Mesenchymal stem cell (in vitro differentiated cells and primary cell): ENCODE measurements around the gene PRPH.
"Not testable (repeated sequence)": the region's sequence is repeated elsewhere in the genome, so short reads cannot be mapped to it uniquely, and the experiment has no call there.

Source experiments
- DNase-seq: peaks from one replicate; pipeline ENCODE4 v3.0.0-alpha.2; 2013
- H2AFZ ChIP-seq: one replicate; pipeline ENCODE4 v1.6.1; 2013; ENCODE audit warnings: low read depth, mild to moderate bottlenecking, control low read depth, inconsistent platforms, low read length, moderate library complexity
- H2AK5ac ChIP-seq: 2 replicates; pipeline ENCODE4 v1.6.1; 2013; ENCODE audit warnings: low read length, moderate library complexity, mild to moderate bottlenecking, inconsistent platforms; ENCODE audit not compliant: severe bottlenecking
- H2BK120ac ChIP-seq: one replicate; pipeline ENCODE4 v1.6.1; 2013; ENCODE audit warnings: low read depth, mild to moderate bottlenecking, inconsistent platforms, low read length, moderate library complexity
- H2BK12ac ChIP-seq, 2 experiments: one replicate each; pipeline ENCODE4 v1.6.1; 2013; ENCODE audit warnings: inconsistent platforms in 2 of 2, low read length in 2 of 2, mild to moderate bottlenecking in 2 of 2, moderate library complexity in 2 of 2, control low read depth in 1 of 2
- H2BK15ac ChIP-seq: one replicate; pipeline ENCODE4 v1.6.1; 2013; ENCODE audit warnings: mild to moderate bottlenecking, low read depth, inconsistent platforms; ENCODE audit not compliant: poor library complexity, severe bottlenecking
- H2BK5ac ChIP-seq: 2 replicates; pipeline ENCODE4 v1.6.1; 2013; ENCODE audit warnings: low read depth, mild to moderate bottlenecking, low read length, control low read depth, inconsistent platforms; ENCODE audit not compliant: poor library complexity, severe bottlenecking
- H3K14ac ChIP-seq, 2 experiments: one replicate each; pipeline ENCODE4 v1.6.1; 2013; ENCODE audit warnings: inconsistent platforms in 2 of 2, low read length in 2 of 2, control low read depth in 1 of 2, mild to moderate bottlenecking in 1 of 2, moderate library complexity in 1 of 2
- H3K18ac ChIP-seq, 2 experiments: one replicate each; pipeline ENCODE4 v1.6.1; 2013; ENCODE audit warnings: inconsistent platforms in 2 of 2, low read length in 2 of 2, control low read depth in 1 of 2, low read depth in 1 of 2, mild to moderate bottlenecking in 1 of 2
- H3K23ac ChIP-seq, 2 experiments: one replicate each; pipeline ENCODE4 v1.6.1; 2013; ENCODE audit warnings: inconsistent platforms in 2 of 2, low read length in 2 of 2, mild to moderate bottlenecking in 2 of 2, moderate library complexity in 2 of 2, control low read depth in 1 of 2
- H3K27ac ChIP-seq: 2 replicates; pipeline ENCODE4 v1.5.1; 2013; ENCODE audit warnings: mild to moderate bottlenecking, moderate library complexity, low read length, control low read depth, inconsistent platforms; ENCODE audit not compliant: poor library complexity, severe bottlenecking
- H3K27me3 ChIP-seq, 2 experiments: 2 replicates each; pipeline versions ENCODE4 v1.6.1 to v1.7.0; 2013; ENCODE audit warnings: low read length in 2 of 2, mild to moderate bottlenecking in 2 of 2, moderate library complexity in 2 of 2, control low read depth in 1 of 2, inconsistent platforms in 1 of 2; ENCODE audit not compliant: control insufficient read depth in 1 of 2, insufficient read depth in 1 of 2
- H3K36me3 ChIP-seq, 2 experiments: 2 replicates each; pipeline versions ENCODE4 v1.6.1 to v1.7.0; 2013; ENCODE audit warnings: low read length in 2 of 2, control low read depth in 1 of 2, inconsistent platforms in 1 of 2, low read depth in 1 of 2, mild to moderate bottlenecking in 1 of 2; ENCODE audit not compliant: insufficient read depth in 2 of 2, control insufficient read depth in 1 of 2
- H3K4ac ChIP-seq, 2 experiments: one replicate each; pipeline ENCODE4 v1.6.1; 2013; ENCODE audit warnings: inconsistent platforms in 2 of 2, low read length in 2 of 2, mild to moderate bottlenecking in 2 of 2, moderate library complexity in 2 of 2, control low read depth in 1 of 2, low read depth in 1 of 2
- H3K4me1 ChIP-seq: 2 replicates; pipeline ENCODE4 v1.6.1; 2013; ENCODE audit warnings: low read depth, low read length, control low read depth; ENCODE audit not compliant: control insufficient read depth, insufficient read depth
- H3K4me2 ChIP-seq: 2 replicates; pipeline ENCODE4 v1.6.1; 2013; ENCODE audit warnings: low read length, mild to moderate bottlenecking, inconsistent platforms; ENCODE audit not compliant: poor library complexity, severe bottlenecking
- H3K4me3 ChIP-seq, 2 experiments: 2 replicates each; pipeline versions ENCODE4 v1.5.1 to v1.7.0; 2013; ENCODE audit warnings: low read length in 2 of 2, mild to moderate bottlenecking in 2 of 2, control low read depth in 1 of 2, low read depth in 1 of 2; ENCODE audit not compliant: insufficient read depth in 1 of 2
- H3K79me1 ChIP-seq: replicated peaks from 2 replicates; pipeline ENCODE4 v1.6.1; 2013; ENCODE audit warnings: mild to moderate bottlenecking, control low read depth, low read length, inconsistent platforms; ENCODE audit not compliant: poor library complexity, severe bottlenecking
- H3K9ac ChIP-seq: 2 replicates; pipeline ENCODE4 v1.7.0; 2013; ENCODE audit warnings: mild to moderate bottlenecking, low read length, moderate library complexity
- H3K9me3 ChIP-seq: 2 replicates; pipeline ENCODE4 v1.7.0; 2013; ENCODE audit warnings: mild to moderate bottlenecking, low read length; ENCODE audit not compliant: control insufficient read depth
- H4K8ac ChIP-seq: one replicate; pipeline ENCODE4 v1.6.1; 2013; ENCODE audit warnings: inconsistent platforms, mild to moderate bottlenecking, low read length, moderate library complexity
- H4K91ac ChIP-seq: one replicate; pipeline ENCODE4 v1.6.1; 2013; ENCODE audit warnings: mild to moderate bottlenecking, low read length, inconsistent platforms
- WGBS: methylation state at CpG from one replicate; pipeline ENCODE4 v1.1.7; 2013; ENCODE audit warnings: mixed read lengths; 5-methylcytosine and 5-hydroxymethylcytosine counted together

Gene PRPH

DNA sequence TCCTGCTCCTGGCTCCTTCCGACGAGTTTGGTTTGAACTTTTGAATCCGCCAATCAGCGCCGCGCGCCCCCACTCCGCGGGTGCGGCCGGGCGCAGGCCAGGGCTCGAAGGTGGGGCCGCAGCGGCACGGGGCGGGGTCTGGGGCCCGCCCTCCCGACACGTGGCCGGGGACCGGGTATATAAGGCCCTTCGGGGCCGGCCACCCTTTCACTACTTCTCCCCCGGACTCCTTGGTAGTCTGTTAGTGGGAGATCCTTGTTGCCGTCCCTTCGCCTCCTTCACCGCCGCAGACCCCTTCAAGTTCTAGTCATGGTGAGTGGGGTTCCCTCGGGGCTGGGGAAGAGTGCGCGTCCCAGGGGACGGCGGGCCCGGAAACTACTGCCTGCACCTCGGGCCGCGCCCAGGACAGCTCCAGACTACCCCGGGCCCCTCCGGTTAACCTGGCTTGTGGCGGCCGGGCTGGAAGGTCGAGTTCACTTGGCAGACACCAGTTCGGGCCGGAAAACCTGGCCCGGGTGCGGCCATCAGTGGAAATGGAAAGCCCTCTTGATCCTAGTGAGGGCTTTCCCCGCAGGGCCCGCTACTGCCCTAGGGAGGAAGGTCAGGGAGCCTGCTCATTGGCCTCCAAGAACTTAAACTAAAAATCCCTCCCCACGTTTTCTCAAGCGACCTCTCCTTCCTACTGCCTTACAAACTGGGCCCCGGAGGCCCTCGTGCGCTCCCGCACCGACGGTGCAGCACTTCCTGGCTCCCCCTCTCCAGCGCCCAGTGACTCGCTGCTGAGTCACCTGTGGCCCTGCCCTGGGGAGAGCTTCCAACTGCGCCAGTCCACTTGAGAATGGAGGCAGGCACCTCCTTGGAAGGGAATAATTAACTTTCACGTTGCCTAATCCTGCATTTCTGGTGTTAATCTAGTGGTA lies 29.8 kb upstream of the PRPH start, which contains the start of gene TUBA1C:
TUBA1C (plus strand) TSS at position 210 of the 920 bp plus-strand sequence; CDS start at position 310, 100 bp downstream.
- WGBS, result 0% methylated on average over 45 of the region's 61 CpGs
- peaks cover 9% of the 10 kb centered on the region for H3K4me1 ChIP-seq
- H3K4ac ChIP-seq, result peak within 1 kb of the TSS; percentile 87 to 98
- peak within 1 kb of the TSS in 1 of 2 experiments; percentile 85 for H3K14ac ChIP-seq
- H2BK5ac ChIP-seq, result peak within 1 kb of the TSS; percentile 83
- peak within 1 kb of the TSS; percentile 100 for H3K9ac ChIP-seq
- H3K9me3 ChIP-seq, result peaks cover 8% of the 10 kb centered on the region
- peak within 1 kb of the TSS; percentile 79 to 94 for H3K4me3 ChIP-seq
- peak within 1 kb of the TSS; percentile 68 for H2AK5ac ChIP-seq
- no peak within 1 kb of the TSS for H2AFZ ChIP-seq
- peak within 1 kb of the TSS; percentile 82 for H4K8ac ChIP-seq
- DNase-seq, result peak; percentile 94
- peak within 1 kb of the TSS; percentile 75 for H2BK120ac ChIP-seq
- peak within 1 kb of the TSS; percentile 90 for H2BK15ac ChIP-seq
- H3K18ac ChIP-seq, result peak within 1 kb of the TSS; percentile 87 to 98
- peak within 1 kb of the TSS; percentile 64 for H3K4me2 ChIP-seq
- peak within 1 kb of the TSS; percentile 65 for H4K91ac ChIP-seq
- H2BK12ac ChIP-seq, result peak within 1 kb of the TSS in 1 of 2 experiments; percentile 33
- peak within 1 kb of the TSS; percentile 88 for H3K27ac ChIP-seq
- no peaks in the 10 kb centered on the region for H3K27me3 ChIP-seq
- H3K23ac ChIP-seq, result peak within 1 kb of the TSS in 1 of 2 experiments; percentile 70
- H3K36me3 ChIP-seq, result peaks cover 19 to 28% of the 10 kb centered on the region in 2 experiments
- peaks cover 5% of the 10 kb centered on the region for H3K79me1 ChIP-seq

DNA sequence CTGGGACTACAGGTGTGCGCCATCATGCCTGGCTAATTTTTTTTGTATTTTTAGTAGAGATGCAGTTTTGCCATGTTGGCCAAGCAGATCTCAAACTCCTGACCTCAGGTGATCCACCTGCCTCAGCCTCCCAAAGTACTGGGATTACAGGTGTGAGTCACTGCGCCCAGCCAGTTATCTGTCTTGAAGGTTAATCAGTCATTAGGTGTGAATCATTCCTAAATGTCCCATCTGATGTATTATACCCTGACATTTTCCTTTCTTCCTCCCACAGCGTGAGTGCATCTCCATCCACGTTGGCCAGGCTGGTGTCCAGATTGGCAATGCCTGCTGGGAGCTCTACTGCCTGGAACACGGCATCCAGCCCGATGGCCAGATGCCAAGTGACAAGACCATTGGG lies 25.8 kb upstream of the PRPH start:
- not testable (repeated sequence) for H2AK5ac ChIP-seq, H3K4me1 ChIP-seq, H2BK120ac ChIP-seq, H4K8ac ChIP-seq, H3K9me3 ChIP-seq, H4K91ac ChIP-seq, H2BK12ac ChIP-seq, H3K4me2 ChIP-seq, H3K27me3 ChIP-seq, H3K18ac ChIP-seq, H2AFZ ChIP-seq, H2BK15ac ChIP-seq, DNase-seq, H3K23ac ChIP-seq, H3K79me1 ChIP-seq, H3K4ac ChIP-seq, H3K14ac ChIP-seq, H2BK5ac ChIP-seq
- Histone ChIP-seq H3K4me3 (peak overlapping the region in 1 of 2 experiments; percentile 94), H3K36me3 (peaks cover 46 to 67% of the 10 kb centered on the region in 2 experiments), H3K27ac (peak overlapping the region; percentile 44), H3K9ac (peak overlapping the region; percentile 87)
- WGBS, result 87% methylated on average over 5 of the region's 6 CpGs

DNA sequence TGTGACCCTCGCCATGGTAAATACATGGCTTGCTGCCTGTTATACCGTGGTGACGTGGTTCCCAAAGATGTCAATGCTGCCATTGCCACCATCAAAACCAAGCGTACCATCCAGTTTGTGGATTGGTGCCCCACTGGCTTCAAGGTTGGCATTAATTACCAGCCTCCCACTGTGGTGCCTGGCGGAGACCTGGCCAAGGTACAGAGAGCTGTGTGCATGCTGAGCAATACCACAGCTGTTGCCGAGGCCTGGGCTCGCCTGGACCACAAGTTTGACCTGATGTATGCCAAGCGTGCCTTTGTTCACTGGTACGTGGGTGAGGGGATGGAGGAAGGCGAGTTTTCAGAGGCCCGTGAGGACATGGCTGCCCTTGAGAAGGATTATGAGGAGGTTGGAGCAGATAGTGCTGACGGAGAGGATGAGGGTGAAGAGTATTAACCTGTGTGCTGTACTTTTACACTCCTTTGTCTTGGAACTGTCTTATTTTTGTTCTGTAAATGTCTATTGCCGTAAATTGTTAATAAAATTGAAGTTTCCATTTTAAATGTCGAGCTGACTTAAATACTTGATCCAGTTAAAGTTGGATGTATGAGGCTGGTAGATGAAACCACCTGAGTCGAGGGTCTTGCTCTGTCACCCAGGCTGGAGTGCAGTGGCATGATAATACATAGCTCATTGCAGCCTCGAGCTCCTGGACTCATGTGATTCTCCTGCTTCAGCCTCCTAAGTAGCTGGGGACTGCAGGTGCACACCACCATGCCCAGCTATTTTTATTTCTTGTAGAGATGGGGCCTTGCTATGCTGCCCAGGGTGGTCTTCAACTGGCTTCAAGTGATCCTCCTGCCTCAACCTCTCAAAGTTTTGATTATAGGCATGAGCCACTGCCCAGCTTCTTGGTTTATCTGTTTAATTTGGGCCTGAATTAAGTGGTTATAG lies 21.9 kb upstream of the PRPH start:
- peaks cover 10% of the 10 kb centered on the region for H3K4me1 ChIP-seq
- no peak overlapping the region for H2BK15ac ChIP-seq
- H3K14ac ChIP-seq, result no peak overlapping the region
- H3K4me2 ChIP-seq, result no peak overlapping the region
- H3K18ac ChIP-seq, result no peak overlapping the region
- H4K91ac ChIP-seq, result peak overlapping the region; percentile 28
- no peak overlapping the region for H3K4me3 ChIP-seq
- no peak overlapping the region for H3K4ac ChIP-seq
- no peak overlapping the region for H3K23ac ChIP-seq
- H3K27ac ChIP-seq, result no peak overlapping the region
- no peaks in the 10 kb centered on the region for H3K27me3 ChIP-seq
- H2BK120ac ChIP-seq, result no peak overlapping the region
- no peak overlapping the region for H2BK5ac ChIP-seq
- 95% methylated on average over 16 of the region's 16 CpGs for WGBS
- no peak overlapping the region for H4K8ac ChIP-seq
- no peaks in the 10 kb centered on the region for H3K9me3 ChIP-seq
- no peak overlapping the region for H2BK12ac ChIP-seq
- no peak overlapping the region for H2AFZ ChIP-seq
- H2AK5ac ChIP-seq, result no peak overlapping the region
- no peak overlapping the region for H3K9ac ChIP-seq
- H3K36me3 ChIP-seq, result peaks cover 41 to 57% of the 10 kb centered on the region in 2 experiments
- H3K79me1 ChIP-seq, result no peaks in the 10 kb centered on the region
- DNase-seq, result no peak
